ENCODE data around the gene C4BPA.

GRCh38 chr1:207078578-207079132, 25.4 kb upstream of the C4BPA start:
- no peak for TF ChIP-seq ZBTB7A (tag by site-specific recombination; IDR thresholded peaks at IDR 0.05; ENCODE audit: low read depth)
- no peak for TF ChIP-seq CTCF (tag by site-specific recombination; IDR thresholded peaks at IDR 0.05)
- no peak for TF ChIP-seq ZNF19 (tag by site-specific recombination; IDR thresholded peaks at IDR 0.05; ENCODE audit: low read depth)
- TF ChIP-seq ZSCAN23 (tag by site-specific recombination; IDR thresholded peaks at IDR 0.05), result no peak
- TF ChIP-seq ZNF23 (tag by site-specific recombination; IDR thresholded peaks at IDR 0.05; ENCODE audit: borderline replicate concordance), result no peak
- TF ChIP-seq ZNF394 (tag by site-specific recombination; IDR thresholded peaks at IDR 0.05; ENCODE audit: borderline replicate concordance), result no peak

All from HEK293 (cell line).